B cell (primary cell): Measurements from ENCODE around the gene KDM5A.

Experiments used
- CTCF ChIP-seq: fragments of 200-600 bp; IDR thresholded peaks from one replicate; pipeline ENCODE4 v1.8.0; 2022; ENCODE audit warnings: antibody characterized with exemption, mild to moderate bottlenecking
- EZH2 ChIP-seq: IDR thresholded peaks from 2 replicates; pipeline ENCODE4 v1.6.1; 2012; ENCODE audit warnings: borderline replicate concordance, low read depth, mild to moderate bottlenecking, moderate library complexity, low read length; ENCODE audit not compliant: insufficient read depth, poor library complexity, severe bottlenecking

- TF ChIP-seq CTCF = no peak
- no peak for TF ChIP-seq EZH2
Measured at GRCh38 chr12:388541-389141, 479 bp downstream of the KDM5A start.
